Endothelial cell of umbilical vein (primary cell): ENCODE data around the gene FAM161B.

ENCODE experiments used
- CTCF ChIP-seq, 2 donors: IDR thresholded peaks; 1 replicate in 1 of 2; 2 replicates in 1 of 2; pipeline ENCODE4 v1.5.1; 2011; ENCODE audit warnings: low read length in 2 of 2, mild to moderate bottlenecking in 2 of 2, moderate library complexity in 2 of 2, control low read depth in 1 of 2, inconsistent platforms in 1 of 2, low read depth in 1 of 2; ENCODE audit not compliant: insufficient read depth in 1 of 2; ENCODE audit errors: extremely low read depth in 1 of 2
- EZH2 ChIP-seq: IDR thresholded peaks from 2 replicates; pipeline ENCODE4 v1.6.1; 2012; ENCODE audit warnings: borderline replicate concordance, low read depth, mild to moderate bottlenecking, moderate library complexity, low read length, inconsistent platforms; ENCODE audit not compliant: severe bottlenecking
- GATA2 ChIP-seq: IDR thresholded peaks from 2 replicates; pipeline ENCODE4 v1.7.0; 2011; ENCODE audit warnings: low read depth, mild to moderate bottlenecking, moderate library complexity, mixed read lengths, low read length; ENCODE audit not compliant: insufficient read length, insufficient read depth
- JUN ChIP-seq: IDR thresholded peaks from 2 replicates; pipeline ENCODE4 v1.6.1; 2011; ENCODE audit warnings: borderline replicate concordance, low read depth; ENCODE audit not compliant: insufficient read length, insufficient read depth
- POLR2A ChIP-seq: IDR thresholded peaks from 2 replicates; pipeline ENCODE4 v1.6.1; 2012; ENCODE audit warnings: low read depth, mild to moderate bottlenecking, control low read depth, low read length
- POLR2AphosphoS5 ChIP-seq: IDR thresholded peaks from 2 replicates; pipeline ENCODE4 v1.6.1; 2012; ENCODE audit warnings: low read depth, mild to moderate bottlenecking, control low read depth, low read length, moderate library complexity; ENCODE audit not compliant: insufficient read depth
- TF ChIP-seq, protein P1 (sequence below): IDR thresholded peaks from 2 replicates; pipeline ENCODE4 v1.6.1; 2011; ENCODE audit not compliant: insufficient read depth, insufficient read length

DNA sequence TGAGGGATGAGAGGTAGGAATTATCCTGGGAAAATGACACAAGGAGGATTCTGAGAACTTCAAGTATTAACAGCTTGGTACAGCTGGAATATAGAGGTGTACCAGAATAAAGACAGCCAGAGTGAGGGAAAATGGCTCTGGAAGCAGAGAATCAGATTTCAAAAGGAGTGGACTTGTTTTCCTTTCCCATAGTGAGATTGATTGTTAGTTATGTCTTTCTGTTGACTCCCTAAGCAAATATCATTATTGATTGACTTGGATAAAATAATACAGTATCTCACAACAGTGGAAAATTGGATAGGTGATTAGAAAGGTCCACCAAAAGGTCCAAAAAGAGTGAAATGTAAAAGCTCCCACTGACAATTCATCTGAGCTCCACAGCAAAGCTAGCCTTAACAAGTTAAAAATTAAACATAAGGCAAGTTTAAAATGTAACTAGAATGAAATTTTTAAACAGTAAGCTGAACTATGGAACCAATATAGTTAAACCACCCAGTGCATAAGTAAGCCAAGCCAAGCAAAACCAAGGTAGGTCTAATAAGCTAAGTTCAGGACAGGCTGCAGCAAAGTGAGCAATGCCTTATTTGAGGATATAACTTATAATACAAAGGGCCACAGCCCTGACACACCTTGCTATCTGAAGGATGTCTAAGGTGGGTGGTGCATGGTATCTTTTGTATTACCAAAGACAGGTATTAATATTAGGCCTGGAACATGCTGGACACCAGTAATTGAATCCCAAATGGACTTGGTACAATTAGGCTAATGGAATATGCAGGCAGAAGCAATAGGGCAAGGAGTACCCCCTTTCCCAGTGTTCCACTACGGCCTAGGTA, 47.4 kb upstream of the FAM161B start:
- TF ChIP-seq EZH2 (no peak), GATA2 (no peak), POLR2A (no peak), CTCF (IDR thresholded peaks at IDR 0.05; ENCODE audit: extremely low read depth in 1 of 2, insufficient read depth in 1 of 2, low read depth in 1 of 2, low read length in 2 of 2) (no peak), POLR2AphosphoS5 (no peak), JUN (no peak)
- TF ChIP-seq, protein P1, sequence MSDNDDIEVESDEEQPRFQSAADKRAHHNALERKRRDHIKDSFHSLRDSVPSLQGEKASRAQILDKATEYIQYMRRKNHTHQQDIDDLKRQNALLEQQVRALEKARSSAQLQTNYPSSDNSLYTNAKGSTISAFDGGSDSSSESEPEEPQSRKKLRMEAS: no peak
